PC-3 (cell line): ENCODE results near the gene EFL1.

Source experiments
- EZH2phosphoT487 ChIP-seq: fragments of 300-600 bp; sonication (generic); IDR thresholded peaks from 2 replicates; pipeline ENCODE4 v1.6.1; 2018; ENCODE audit warnings: mild to moderate bottlenecking, antibody characterized with exemption, low read length, borderline replicate concordance
- TF ChIP-seq, protein P1 (sequence below): fragments of 300-600 bp; sonication (generic); conservative IDR thresholded peaks from 2 replicates; pipeline ENCODE4 v1.5.1; 2017; ENCODE audit warnings: antibody characterized with exemption, low read depth, mild to moderate bottlenecking, low read length

DNA sequence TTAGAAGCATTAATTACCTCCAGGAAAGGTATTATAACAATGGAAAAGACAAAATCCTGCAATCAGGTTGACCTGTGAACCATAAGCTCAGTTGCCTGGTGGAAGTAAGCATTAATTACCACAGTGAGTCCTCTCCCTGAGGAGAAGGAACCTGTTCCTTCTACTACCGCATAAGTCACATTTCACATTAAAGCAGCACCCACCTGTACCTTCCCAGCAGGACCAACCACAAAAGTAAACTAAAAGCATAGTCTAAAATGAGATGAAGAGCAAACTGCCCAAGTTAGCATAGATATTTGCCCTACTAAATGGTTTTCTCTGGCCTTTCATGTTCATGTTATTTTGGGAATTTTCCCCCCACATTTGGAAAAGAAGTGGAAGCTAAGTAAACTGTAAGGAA lies 78.2 kb downstream of the EFL1 start:
- TF ChIP-seq EZH2phosphoT487: no peak
- TF ChIP-seq, protein P1, sequence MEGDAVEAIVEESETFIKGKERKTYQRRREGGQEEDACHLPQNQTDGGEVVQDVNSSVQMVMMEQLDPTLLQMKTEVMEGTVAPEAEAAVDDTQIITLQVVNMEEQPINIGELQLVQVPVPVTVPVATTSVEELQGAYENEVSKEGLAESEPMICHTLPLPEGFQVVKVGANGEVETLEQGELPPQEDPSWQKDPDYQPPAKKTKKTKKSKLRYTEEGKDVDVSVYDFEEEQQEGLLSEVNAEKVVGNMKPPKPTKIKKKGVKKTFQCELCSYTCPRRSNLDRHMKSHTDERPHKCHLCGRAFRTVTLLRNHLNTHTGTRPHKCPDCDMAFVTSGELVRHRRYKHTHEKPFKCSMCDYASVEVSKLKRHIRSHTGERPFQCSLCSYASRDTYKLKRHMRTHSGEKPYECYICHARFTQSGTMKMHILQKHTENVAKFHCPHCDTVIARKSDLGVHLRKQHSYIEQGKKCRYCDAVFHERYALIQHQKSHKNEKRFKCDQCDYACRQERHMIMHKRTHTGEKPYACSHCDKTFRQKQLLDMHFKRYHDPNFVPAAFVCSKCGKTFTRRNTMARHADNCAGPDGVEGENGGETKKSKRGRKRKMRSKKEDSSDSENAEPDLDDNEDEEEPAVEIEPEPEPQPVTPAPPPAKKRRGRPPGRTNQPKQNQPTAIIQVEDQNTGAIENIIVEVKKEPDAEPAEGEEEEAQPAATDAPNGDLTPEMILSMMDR: no peak
